Thoracic aorta (tissue), 2 donors: ENCODE measurements around the gene FBXO40. TPM values are rescaled to one million over a fixed set of nuclear protein-coding genes. Genes with fewer than 3 reads are reported as not detected.
"Not testable (repeated sequence)": the region's sequence is repeated elsewhere in the genome, so short reads cannot be mapped to it uniquely, and the experiment has no call there.

Experiments
- ATAC-seq: fragments of 150-250 bp; one replicate; pipeline ENCODE4 v1.8.0; 2017; ENCODE audit warnings: low read depth; ENCODE audit not compliant: insufficient number of reproducible peaks, low FRiP score
- DNase-seq: peaks from one replicate; pipeline ENCODE4 v3.0.0-alpha.2; 2020; ENCODE audit warnings: low spot score
- H3K27ac ChIP-seq, 2 donors: fragments of 200-600 bp; sonication (generic); 1 replicate in 1 of 2; 2 replicates in 1 of 2; pipeline ENCODE4 v1.5.1; 2016; ENCODE audit warnings: mild to moderate bottlenecking in 2 of 2, moderate library complexity in 2 of 2
- H3K27me3 ChIP-seq: fragments of 200-600 bp; sonication (generic); replicated peaks from 2 replicates; pipeline ENCODE4 v1.6.0; 2016; ENCODE audit warnings: mild to moderate bottlenecking; ENCODE audit not compliant: insufficient read depth
- H3K36me3 ChIP-seq: fragments of 200-600 bp; sonication (generic); one replicate; pipeline ENCODE4 v1.5.1; 2016
- H3K4me1 ChIP-seq, 2 donors: fragments of 200-600 bp; sonication (generic); 1 replicate in 1 of 2; 2 replicates in 1 of 2; pipeline versions ENCODE4 v1.5.1 to v1.6.0; 2016; ENCODE audit warnings: low read depth in 2 of 2, mild to moderate bottlenecking in 1 of 2; ENCODE audit not compliant: control insufficient read depth in 1 of 2
- H3K4me3 ChIP-seq: fragments of 200-600 bp; sonication (generic); 2 replicates; pipeline ENCODE4 v1.5.1; 2016; ENCODE audit warnings: mild to moderate bottlenecking
- H3K9me3 ChIP-seq: fragments of 200-600 bp; sonication (generic); 2 replicates; pipeline ENCODE4 v1.5.1; 2016
- total RNA-seq, 2 donors: library from RNA; depleted of rRNA; stranded (reverse); fragments of >200 nt; gene quantifications; one replicate each; pipeline versions ENCODE4 v1.1.0 to v1.2.3, GENCODE V29; 2016
- TF ChIP-seq, protein P1 (sequence below): fragments of 200-600 bp; sonication (generic); IDR thresholded peaks from one replicate; pipeline ENCODE4 v1.5.1; 2019; ENCODE audit warnings: antibody characterized with exemption

The FBXO40 gene
- total RNA-seq, 2 donors from 2014 or later, result not detected

DNA sequence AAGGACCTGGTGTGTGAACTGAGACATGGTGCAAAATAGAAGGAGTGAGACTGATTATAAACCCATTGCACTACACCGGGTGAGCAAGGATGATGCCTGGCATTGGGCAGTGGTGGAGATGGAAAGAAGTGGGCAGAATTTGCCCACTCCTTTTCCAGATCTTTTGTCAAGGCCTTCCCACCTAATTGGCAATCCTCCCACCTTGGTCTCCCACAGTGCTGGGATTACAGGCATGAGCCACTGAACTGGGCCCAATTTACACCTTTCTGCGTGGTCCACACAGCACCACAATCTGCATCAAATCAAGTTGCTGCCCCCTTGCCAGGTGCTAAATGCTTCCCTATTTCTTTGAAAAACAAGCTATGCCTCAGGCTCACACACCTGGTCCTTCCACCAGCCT lies 5.4 kb downstream of the FBXO40 start:
- Histone ChIP-seq H3K4me3 (no peak overlapping the region), H3K27me3 (no peaks in the 10 kb centered on the region), H3K9me3 (no peaks in the 10 kb centered on the region), H3K4me1 (peaks cover 4 to 12% of the 10 kb centered on the region in 2 donors), H3K36me3 (no peaks in the 10 kb centered on the region), H3K27ac (no peak overlapping the region)
- TF ChIP-seq, protein P1, sequence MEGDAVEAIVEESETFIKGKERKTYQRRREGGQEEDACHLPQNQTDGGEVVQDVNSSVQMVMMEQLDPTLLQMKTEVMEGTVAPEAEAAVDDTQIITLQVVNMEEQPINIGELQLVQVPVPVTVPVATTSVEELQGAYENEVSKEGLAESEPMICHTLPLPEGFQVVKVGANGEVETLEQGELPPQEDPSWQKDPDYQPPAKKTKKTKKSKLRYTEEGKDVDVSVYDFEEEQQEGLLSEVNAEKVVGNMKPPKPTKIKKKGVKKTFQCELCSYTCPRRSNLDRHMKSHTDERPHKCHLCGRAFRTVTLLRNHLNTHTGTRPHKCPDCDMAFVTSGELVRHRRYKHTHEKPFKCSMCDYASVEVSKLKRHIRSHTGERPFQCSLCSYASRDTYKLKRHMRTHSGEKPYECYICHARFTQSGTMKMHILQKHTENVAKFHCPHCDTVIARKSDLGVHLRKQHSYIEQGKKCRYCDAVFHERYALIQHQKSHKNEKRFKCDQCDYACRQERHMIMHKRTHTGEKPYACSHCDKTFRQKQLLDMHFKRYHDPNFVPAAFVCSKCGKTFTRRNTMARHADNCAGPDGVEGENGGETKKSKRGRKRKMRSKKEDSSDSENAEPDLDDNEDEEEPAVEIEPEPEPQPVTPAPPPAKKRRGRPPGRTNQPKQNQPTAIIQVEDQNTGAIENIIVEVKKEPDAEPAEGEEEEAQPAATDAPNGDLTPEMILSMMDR, result no peak
- ATAC-seq (no peak), DNase-seq (no peak)

DNA sequence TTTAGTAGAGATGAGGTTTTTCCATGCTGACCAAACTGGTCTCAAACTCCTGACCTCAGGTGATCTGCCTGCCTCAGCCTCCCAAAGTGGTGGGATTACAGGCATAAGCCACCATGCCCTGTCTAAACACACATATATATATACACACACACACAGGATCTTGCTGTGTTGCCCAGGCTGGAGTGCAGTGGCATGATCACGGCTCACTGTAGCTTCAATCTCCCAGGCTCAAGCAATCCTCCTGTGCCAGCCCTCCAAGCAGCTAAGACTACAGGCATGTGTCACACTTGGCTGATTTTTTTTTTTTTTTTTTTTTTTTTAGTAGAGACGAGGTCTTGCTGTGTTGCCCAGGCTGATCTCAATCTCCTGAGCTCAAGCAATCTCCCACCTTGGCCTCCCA lies 6.7 kb downstream of the FBXO40 start:
- not testable (repeated sequence) for H3K4me3 ChIP-seq, H3K27me3 ChIP-seq, H3K36me3 ChIP-seq, H3K27ac ChIP-seq, H3K9me3 ChIP-seq, ATAC-seq, DNase-seq
- H3K4me1 ChIP-seq, result peaks cover 4 to 12% of the 10 kb centered on the region in 2 donors

DNA sequence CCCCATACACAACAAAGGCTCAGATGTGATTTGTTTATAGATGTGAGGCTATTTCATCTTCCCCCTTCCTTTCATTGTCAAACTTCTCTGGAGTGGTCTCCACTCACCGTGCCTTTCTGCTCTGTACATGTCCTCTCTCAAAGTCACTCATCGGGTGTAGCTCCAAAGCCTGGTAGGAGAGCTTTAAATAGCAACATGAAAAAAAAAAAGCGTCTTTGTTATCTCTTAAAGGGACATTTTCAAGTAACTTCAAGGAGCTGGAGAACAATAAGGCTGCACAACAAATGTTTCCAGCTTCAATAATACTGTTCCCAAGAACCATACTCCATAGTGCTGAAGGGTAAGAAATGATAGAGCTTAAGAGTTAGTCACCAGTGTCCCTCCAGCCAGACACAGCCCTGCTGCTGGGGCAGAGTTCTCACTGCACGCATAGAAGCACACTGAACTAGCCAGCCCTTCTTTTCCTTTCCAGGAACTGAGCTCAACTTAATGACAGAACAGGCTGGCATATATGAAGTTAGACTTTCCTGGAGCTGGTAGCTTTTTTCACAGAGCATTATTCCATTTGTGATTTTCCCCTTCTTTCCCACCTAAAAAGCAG lies 8.1 kb downstream of the FBXO40 start:
- Histone ChIP-seq H3K4me3 (no peak overlapping the region), H3K27me3 (no peaks in the 10 kb centered on the region), H3K4me1 (peaks cover 4 to 12% of the 10 kb centered on the region in 2 donors), H3K27ac (no peak overlapping the region), H3K9me3 (no peaks in the 10 kb centered on the region), H3K36me3 (no peaks in the 10 kb centered on the region)
- TF ChIP-seq, protein P1, result no peak
- ATAC-seq, result no peak
- DNase-seq, result no peak

DNA sequence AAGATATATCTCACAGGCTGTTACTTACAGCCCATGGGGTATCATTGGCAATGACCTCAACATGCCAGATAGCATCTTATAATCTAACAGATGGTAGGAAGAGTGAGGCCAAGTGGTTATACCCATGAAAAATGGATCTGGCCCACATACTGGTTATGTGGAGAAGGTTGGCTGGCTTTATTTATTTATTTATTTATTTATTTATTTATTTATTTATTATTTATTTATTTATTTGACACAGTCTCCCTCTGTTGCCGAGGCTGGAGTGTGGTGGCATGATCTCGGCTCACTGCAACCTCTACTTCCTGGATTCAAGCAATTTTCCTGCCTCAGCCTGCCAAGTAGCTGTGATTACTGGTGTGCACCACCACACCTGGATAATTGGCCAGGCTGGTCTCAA lies 11.6 kb downstream of the FBXO40 start:
- DNase-seq (no peak), ATAC-seq (no peak)
- Histone ChIP-seq H3K9me3 (no peaks in the 10 kb centered on the region), H3K27me3 (no peaks in the 10 kb centered on the region), H3K36me3 (no peaks in the 10 kb centered on the region), H3K4me3 (no peak overlapping the region), H3K4me1 (peaks cover 4 to 12% of the 10 kb centered on the region in 2 donors), H3K27ac (no peak overlapping the region)
- TF ChIP-seq, protein P1, result no peak

DNA sequence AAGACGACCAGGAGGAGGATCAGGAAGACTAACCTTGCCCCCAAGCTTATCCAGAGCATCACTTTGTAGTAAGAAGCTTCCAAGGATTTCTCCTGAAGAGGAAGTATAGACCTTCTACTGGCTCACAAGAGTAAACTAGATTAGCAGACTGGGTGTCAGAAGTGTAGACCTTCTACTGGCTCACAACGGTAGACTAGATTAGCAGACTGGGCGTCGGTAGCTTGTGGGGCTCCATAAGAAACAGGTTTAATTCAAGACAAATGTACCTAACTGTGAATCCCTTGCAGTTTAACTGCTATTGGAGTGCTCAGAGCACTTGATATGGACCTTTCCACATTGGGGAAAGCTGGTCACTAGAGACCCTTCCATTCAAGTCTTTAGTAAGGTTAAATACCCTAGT lies 12.9 kb downstream of the FBXO40 start:
- no peak overlapping the region for H3K27ac ChIP-seq
- peaks cover 4 to 8% of the 10 kb centered on the region in 2 donors for H3K4me1 ChIP-seq
- no peak overlapping the region for H3K4me3 ChIP-seq
- DNase-seq, result no peak
- TF ChIP-seq, protein P1, result no peak
- H3K27me3 ChIP-seq, result no peaks in the 10 kb centered on the region
- H3K36me3 ChIP-seq, result no peaks in the 10 kb centered on the region
- H3K9me3 ChIP-seq, result no peaks in the 10 kb centered on the region
- ATAC-seq, result no peak

DNA sequence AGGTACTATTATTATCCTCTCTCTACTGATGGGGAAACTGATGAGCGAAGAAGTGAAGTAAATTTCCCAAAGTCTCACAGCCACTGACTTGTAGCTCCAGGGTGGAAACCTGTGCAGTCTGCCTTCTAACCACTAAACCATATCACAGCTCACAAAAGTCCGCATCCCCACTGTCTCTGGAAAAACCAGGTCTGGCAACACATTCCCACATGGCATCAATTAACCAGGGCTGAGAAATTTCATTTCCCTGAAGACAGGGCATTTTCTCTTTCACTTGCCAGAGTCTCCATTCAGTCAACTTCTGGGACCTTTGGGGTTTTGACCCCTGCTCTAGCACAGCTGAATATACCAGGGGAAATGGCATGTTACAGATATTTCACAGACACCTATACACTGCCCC lies 26.5 kb downstream of the FBXO40 start:
- TF ChIP-seq, protein P1, result no peak
- ATAC-seq, result no peak

More for the DNA sequence above, 26.5 kb downstream of the FBXO40 start:
- no peak for DNase-seq
- no peaks in the 10 kb centered on the region for H3K27me3 ChIP-seq
- H3K36me3 ChIP-seq, result no peaks in the 10 kb centered on the region
- no peaks in the 10 kb centered on the region for H3K4me1 ChIP-seq
- H3K9me3 ChIP-seq, result no peaks in the 10 kb centered on the region
- no peak overlapping the region for H3K27ac ChIP-seq
- no peak overlapping the region for H3K4me3 ChIP-seq
